Inferior parietal cortex (tissue), 1 donor: Measurements from ENCODE around the gene RIT1.

ENCODE experiments used
- DNase-seq: peaks from one replicate; pipeline ENCODE4 v3.0.0-alpha.2; 2016; ENCODE audit errors: extremely low spot score

Gene RIT1

GRCh38 chr1:155856975-155857930 lies 53.9 kb downstream of the RIT1 start, which contains the start of gene GON4L:
TSS of gene GON4L (minus strand) at chr1:155857214. CDS start at chr1:155853780, 3,434 bp downstream.
- DNase-seq: peak; percentile 96

GRCh38 chr1:155856257-155856974 lies 54.7 kb downstream of the RIT1 start:
- no peak for DNase-seq

- DNase-seq: no peak
These were observed 60.8 kb downstream of the RIT1 start for GRCh38 chr1:155850345-155850744.

- DNase-seq: no peak
These were observed 63.2 kb downstream of the RIT1 start for GRCh38 chr1:155847823-155848529.
